HG03439 (cell line): ENCODE results near the gene CCDC27.

Experiments used
- ATAC-seq: cut with Tn5 transposase; IDR thresholded peaks from one replicate; pipeline ENCODE4 v1.9.1; 2021; ENCODE audit warnings: mild to moderate bottlenecking, moderate library complexity; ENCODE audit not compliant: unreplicated experiment

CCDC27 gene

GRCh38 chr1:3816331-3817137 is 64.3 kb downstream of the CCDC27 start:
- no peak for ATAC-seq

GRCh38 chr1:3817138-3817740 is 65.0 kb downstream of the CCDC27 start:
- no peak for ATAC-seq

GRCh38 chr1:3817821-3818597 is 65.8 kb downstream of the CCDC27 start:
- ATAC-seq: no peak

GRCh38 chr1:3819771-3820200 is 67.5 kb downstream of the CCDC27 start:
- ATAC-seq: no peak

GRCh38 chr1:3820316-3820715 is 68.1 kb downstream of the CCDC27 start:
- ATAC-seq: no peak

GRCh38 chr1:3821004-3821403 is 68.8 kb downstream of the CCDC27 start:
- ATAC-seq: no peak
